ENCODE measurements around the gene CFAP77.

CFAP77 gene

GRCh38 chr9:132457504-132458236 lies 47.7 kb downstream of the CFAP77 start:
- DNase-seq, result no peak

- DNase-seq, result no peak
Observed at GRCh38 chr9:132458432-132458831, 48.4 kb downstream of the CFAP77 start.

GRCh38 chr9:132459661-132460060 lies 49.6 kb downstream of the CFAP77 start:
- DNase-seq, result no peak

GRCh38 chr9:132460240-132460639 lies 50.2 kb downstream of the CFAP77 start:
- DNase-seq, result no peak

- no peak for DNase-seq
Observed at GRCh38 chr9:132461281-132461896, 51.4 kb downstream of the CFAP77 start.

- no peak for DNase-seq
Observed at GRCh38 chr9:132461971-132462370, 52.0 kb downstream of the CFAP77 start.

- DNase-seq, result no peak
Observed at GRCh38 chr9:132464547-132464946, 54.5 kb downstream of the CFAP77 start.

- DNase-seq, result no peak
Observed at GRCh38 chr9:132465131-132465635, 55.2 kb downstream of the CFAP77 start.

GRCh38 chr9:132472199-132472598 lies 62.2 kb downstream of the CFAP77 start:
- peak; percentile 99 for DNase-seq

- peak; percentile 99 for DNase-seq
Observed at GRCh38 chr9:132472599-132472998, 62.6 kb downstream of the CFAP77 start.

- no peak for DNase-seq
Observed at GRCh38 chr9:132474253-132474652, 64.2 kb downstream of the CFAP77 start.

- DNase-seq, result no peak
Observed at GRCh38 chr9:132478353-132479050, 68.5 kb downstream of the CFAP77 start.

- DNase-seq, result no peak
Observed at GRCh38 chr9:132479733-132480132, 69.7 kb downstream of the CFAP77 start.

- DNase-seq, result no peak
Observed at GRCh38 chr9:132481053-132481849, 71.2 kb downstream of the CFAP77 start.

GRCh38 chr9:132482196-132482813 lies 72.3 kb downstream of the CFAP77 start:
- DNase-seq, result no peak

GRCh38 chr9:132485393-132485792 lies 75.4 kb downstream of the CFAP77 start:
- peak; percentile 54 for DNase-seq

- no peak for DNase-seq
Observed at GRCh38 chr9:132486706-132487350, 76.8 kb downstream of the CFAP77 start.

- no peak for DNase-seq
Observed at GRCh38 chr9:132487351-132487791, 77.4 kb downstream of the CFAP77 start.

GRCh38 chr9:132487980-132488535 lies 78.0 kb downstream of the CFAP77 start:
- DNase-seq, result no peak

- no peak for DNase-seq
Observed at GRCh38 chr9:132488626-132489025, 78.6 kb downstream of the CFAP77 start.

- no peak for DNase-seq
Observed at GRCh38 chr9:132489536-132489935, 79.5 kb downstream of the CFAP77 start.

GRCh38 chr9:132494857-132495256 lies 84.8 kb downstream of the CFAP77 start:
- DNase-seq, result no peak
